IMR-90 (cell line): ENCODE results near the gene RAB43. TPM values are rescaled to one million over a fixed set of nuclear protein-coding genes. Genes with fewer than 3 reads are reported as not detected.

Source experiments
- ATAC-seq: fragments of 200-7000 bp; cut with Tn5 transposase; 2 replicates; pipeline ENCODE4 v1.9.1; 2020; ENCODE audit warnings: low read depth, mild to moderate bottlenecking, moderate library complexity
- BruUV-seq: library from RNA; stranded (reverse); fragments of 400-500 nt; replicated peaks from 2 replicates; lab custom pipeline; 2021; lab: Mats Ljungman, UMichigan
- CTCF ChIA-PET: fragments of 300-600 bp; formaldehyde crosslinking; extraction: SDS; loops from one replicate; lab custom pipeline; 2021; ENCODE audit warnings: antibody characterized with exemption; lab: Yijun Ruan, JAX
- POLR2A ChIA-PET: fragments of 300-600 bp; sonication (Branson Sonifier 250); formaldehyde crosslinking; loops from one replicate; lab custom pipeline; 2022; ENCODE audit warnings: antibody characterized with exemption; ENCODE audit not compliant: unreplicated experiment; lab: Charles Lee
- DNase-seq: peaks from one replicate; pipeline ENCODE4 v3.0.0; 2013
- H2AFZ ChIP-seq: replicated peaks from 2 replicates; pipeline ENCODE3; 2013; ENCODE audit warnings: low read length, mild to moderate bottlenecking; ENCODE audit not compliant: poor library complexity
- H2AK5ac ChIP-seq: 2 replicates; pipeline ENCODE4 v1.6.1; 2013; ENCODE audit warnings: low read depth, low read length, inconsistent platforms
- H2AK9ac ChIP-seq: replicated peaks from 2 replicates; pipeline ENCODE3; 2013; ENCODE audit warnings: mild to moderate bottlenecking, low read depth, low read length, moderate library complexity; ENCODE audit not compliant: poor library complexity
- H2BK120ac ChIP-seq: 2 replicates; pipeline ENCODE4 v1.6.1; 2013; ENCODE audit warnings: low read depth, low read length, inconsistent platforms
- H2BK15ac ChIP-seq: 3 replicates; pipeline ENCODE4 v1.6.1; 2013; ENCODE audit warnings: low read depth, low read length, inconsistent platforms
- H2BK20ac ChIP-seq: 2 replicates; pipeline ENCODE4 v1.6.1; 2013; ENCODE audit warnings: low read depth, mild to moderate bottlenecking, inconsistent platforms, low read length, moderate library complexity
- H2BK5ac ChIP-seq: 2 replicates; pipeline ENCODE4 v1.6.1; 2013; ENCODE audit warnings: mild to moderate bottlenecking, low read depth, low read length, inconsistent platforms; ENCODE audit not compliant: poor library complexity, severe bottlenecking
- H3K14ac ChIP-seq: replicated peaks from 2 replicates; pipeline ENCODE4 v1.6.1; 2013; ENCODE audit warnings: low read depth, low read length, inconsistent platforms
- H3K18ac ChIP-seq: 2 replicates; pipeline ENCODE4 v1.6.1; 2013; ENCODE audit warnings: low read depth, low read length, control low read depth
- H3K23ac ChIP-seq: 2 replicates; pipeline ENCODE4 v1.6.1; 2013; ENCODE audit warnings: low read depth, low read length, inconsistent platforms
- H3K27ac ChIP-seq: 2 replicates; pipeline ENCODE4 v1.5.1; 2013; ENCODE audit warnings: mild to moderate bottlenecking, control low read depth, low read length; ENCODE audit not compliant: insufficient read depth
- H3K27me3 ChIP-seq: 2 replicates; pipeline ENCODE4 v1.6.1; 2013; ENCODE audit warnings: low read length; ENCODE audit not compliant: control insufficient read depth, insufficient read depth
- H3K36me3 ChIP-seq: 2 replicates; pipeline ENCODE4 v1.6.1; 2013; ENCODE audit warnings: low read length, mixed read lengths; ENCODE audit not compliant: control insufficient read depth, insufficient read depth
- H3K4ac ChIP-seq: 2 replicates; pipeline ENCODE4 v1.6.1; 2013; ENCODE audit warnings: low read depth, low read length, inconsistent platforms
- H3K4me1 ChIP-seq: 2 replicates; pipeline ENCODE4 v1.6.1; 2013; ENCODE audit warnings: low read length, mixed read lengths; ENCODE audit not compliant: control insufficient read depth, insufficient read depth
- H3K4me2 ChIP-seq: 2 replicates; pipeline ENCODE4 v1.6.1; 2013; ENCODE audit warnings: low read depth, mild to moderate bottlenecking, control low read depth, low read length, moderate library complexity
- H3K4me3 ChIP-seq: 2 replicates; pipeline ENCODE4 v1.5.1; 2013; ENCODE audit warnings: low read depth, mild to moderate bottlenecking, control low read depth, low read length, moderate library complexity; ENCODE audit not compliant: insufficient read depth
- H3K56ac ChIP-seq: 2 replicates; pipeline ENCODE4 v1.6.1; 2013; ENCODE audit warnings: low read length, inconsistent platforms; ENCODE audit not compliant: insufficient read depth; ENCODE audit errors: extremely low read depth
- H3K79me1 ChIP-seq, 2 experiments: 2 replicates each; pipeline ENCODE4 v1.6.1; 2013; ENCODE audit warnings: low read length in 2 of 2, inconsistent platforms in 1 of 2, low read depth in 1 of 2
- H3K9ac ChIP-seq: 2 replicates; pipeline ENCODE4 v1.6.1; 2013; ENCODE audit warnings: low read depth, low read length, control low read depth
- H3K9me1 ChIP-seq: 2 replicates; pipeline ENCODE4 v1.6.1; 2013; ENCODE audit warnings: low read length, inconsistent platforms; ENCODE audit not compliant: insufficient read depth
- H3K9me3 ChIP-seq: 2 replicates; pipeline ENCODE4 v1.6.1; 2013; ENCODE audit warnings: low read length; ENCODE audit not compliant: control insufficient read depth, insufficient read depth
- H4K20me1 ChIP-seq: 2 replicates; pipeline ENCODE4 v1.6.1; 2013; ENCODE audit warnings: low read length, inconsistent platforms; ENCODE audit not compliant: insufficient read depth
- H4K5ac ChIP-seq: 2 replicates; pipeline ENCODE4 v1.6.1; 2013; ENCODE audit warnings: mild to moderate bottlenecking, low read depth, low read length, control low read depth
- H4K8ac ChIP-seq, 2 experiments: 2 replicates each; pipeline ENCODE4 v1.6.1; 2013; ENCODE audit warnings: low read depth in 2 of 2, low read length in 2 of 2, control low read depth in 1 of 2, inconsistent platforms in 1 of 2
- H4K91ac ChIP-seq: 2 replicates; pipeline ENCODE4 v1.6.1; 2013; ENCODE audit warnings: low read depth, low read length, inconsistent platforms; ENCODE audit not compliant: insufficient read depth
- BHLHE40 ChIP-seq: fragments of 150-350 bp; IDR thresholded peaks from 2 replicates; pipeline ENCODE4 v1.6.1; 2016; ENCODE audit warnings: mild to moderate bottlenecking, low read depth, low read length
- CEBPB ChIP-seq: IDR thresholded peaks from 2 replicates; pipeline ENCODE4 v1.6.1; 2012; ENCODE audit warnings: low read depth, low read length, improper control_type of control experiment
- CHD1 ChIP-seq: IDR thresholded peaks from 2 replicates; pipeline ENCODE4 v1.6.1; 2012; ENCODE audit warnings: low read depth, low read length, improper control_type of control experiment
- FOS ChIP-seq: fragments of 150-350 bp; IDR thresholded peaks from 2 replicates; pipeline ENCODE4 v1.6.1; 2016; ENCODE audit warnings: low read depth, low read length
- MAFK ChIP-seq: IDR thresholded peaks from 2 replicates; pipeline ENCODE4 v1.6.1; 2012; ENCODE audit warnings: low read depth, low read length, improper control_type of control experiment
- MAZ ChIP-seq: IDR thresholded peaks from 2 replicates; pipeline ENCODE4 v1.6.1; 2012; ENCODE audit warnings: low read depth, mild to moderate bottlenecking, low read length, improper control_type of control experiment, moderate library complexity, borderline replicate concordance
- MXI1 ChIP-seq: IDR thresholded peaks from 2 replicates; pipeline ENCODE4 v1.6.1; 2012; ENCODE audit warnings: low read depth, mild to moderate bottlenecking, low read length, moderate library complexity, borderline replicate concordance
- NFE2L2 ChIP-seq: fragments of 150-350 bp; IDR thresholded peaks from 2 replicates; pipeline ENCODE4 v1.6.1; 2016; ENCODE audit warnings: low read depth, mild to moderate bottlenecking, low read length
- POLR2A ChIP-seq: IDR thresholded peaks from 2 replicates; pipeline ENCODE4 v1.6.1; 2012; ENCODE audit warnings: mild to moderate bottlenecking, low read depth, low read length
- RCOR1 ChIP-seq: IDR thresholded peaks from 2 replicates; pipeline ENCODE4 v1.6.1; 2012; ENCODE audit warnings: mild to moderate bottlenecking, low read length, improper control_type of control experiment; ENCODE audit not compliant: insufficient replicate concordance
- RFX5 ChIP-seq: IDR thresholded peaks from 2 replicates; pipeline ENCODE4 v1.8.0; 2012; ENCODE audit warnings: low read depth, mild to moderate bottlenecking, low read length, moderate library complexity
- SMC3 ChIP-seq: fragments of 150-350 bp; IDR thresholded peaks from 2 replicates; pipeline ENCODE4 v1.6.1; 2016; ENCODE audit warnings: low read depth, mild to moderate bottlenecking, antibody characterized with exemption, low read length, moderate library complexity
- USF2 ChIP-seq: fragments of 150-350 bp; IDR thresholded peaks from 2 replicates; pipeline ENCODE4 v1.6.1; 2017; ENCODE audit warnings: mild to moderate bottlenecking, antibody characterized with exemption, low read length, low read depth
- WGBS, 2 experiments: methylation state at CpG; one replicate each; pipeline versions ENCODE4 v1.1.5 to v1.1.7; 2013; ENCODE audit warnings: missing lambda C conversion rate in 2 of 2; ENCODE audit not compliant: insufficient read length in 1 of 2; ENCODE audit errors: extremely low coverage in 2 of 2; 5-methylcytosine and 5-hydroxymethylcytosine counted together
- dilution Hi-C: fragments of 300-500 bp; cut with HindIII; formaldehyde crosslinking; loops from one replicate; pipeline ENCODE4 v1.14.3; 2018; ENCODE audit warnings: low sequenced_read_pairs; ENCODE audit not compliant: unreplicated experiment
- in situ Hi-C: fragments of 300-500 bp; cut with MboI; formaldehyde crosslinking; loops from 3 replicates; pipeline ENCODE4 v1.14.3; 2019; ENCODE audit warnings: low sequenced_read_pairs, inconsistent platforms, mixed read lengths
- intact Hi-C: fragments of 100-400 bp; cut with micrococcal nuclease; formaldehyde crosslinking; loops from 2 replicates; pipeline ENCODE4 v1.10.0; 2022
- polyA plus RNA-seq, 3 experiments: library from polyadenylated mRNA; depleted of rRNA; stranded (reverse); fragments of >200 nt; gene quantifications; 2 replicates each; pipeline ENCODE4 v1.2.3, GENCODE V29; 2012; ENCODE audit warnings: low replicate concordance in 1 of 3
- total RNA-seq: library from RNA; depleted of rRNA; stranded (reverse); fragments of >200 nt; gene quantifications from 2 replicates; pipeline ENCODE4 v1.2.3, GENCODE V29; 2012

RAB43 gene
- total and polyA plus RNA-seq, 2 of the 4 experiments (the other 2 are of a cell fraction), result 9.9 to 14.0 TPM

GRCh38 chr3:129046732-129047552, 74.7 kb downstream of the RAB43 start (continued):
- no peak for TF ChIP-seq POLR2A

- H2AFZ ChIP-seq, result peak overlapping the region; percentile 67
- TF ChIP-seq RFX5 (no peak), CEBPB (no peak), MAZ (no peak), MAFK (no peak), SMC3 (no peak), POLR2A (no peak), MXI1 (no peak), USF2 (no peak), CHD1 (no peak), RCOR1 (no peak), FOS (no peak), BHLHE40 (no peak), NFE2L2 (no peak)
Measured at GRCh38 chr3:129046037-129046731, 75.4 kb downstream of the RAB43 start.

More at GRCh38 chr3:129046037-129046731, 75.4 kb downstream of the RAB43 start:
- DNase-seq, result no peak
- H3K18ac ChIP-seq, result no peak overlapping the region
- no peaks in the 10 kb centered on the region for H3K4me1 ChIP-seq
- dilution Hi-C loops (no loop called here), intact Hi-C loops (no loop called here), in situ Hi-C loops (no loop called here)
- H2BK5ac ChIP-seq, result no peak overlapping the region
- H2BK20ac ChIP-seq, result no peak overlapping the region
- H3K9me3 ChIP-seq, result peaks cover 20% of the 10 kb centered on the region
- H4K5ac ChIP-seq, result no peak overlapping the region
- H4K91ac ChIP-seq, result no peak overlapping the region
- H3K4me3 ChIP-seq, result no peak overlapping the region
- H3K27me3 ChIP-seq, result peaks cover 36% of the 10 kb centered on the region
- H2BK120ac ChIP-seq, result no peak overlapping the region
- ChIA-PET CTCF (interaction anchor here (0.9 kb wide), 1 partner anchor 19 kb away, joined by 3 read pairs; no protein-coding TSS in a partner anchor), POLR2A (no interaction called here)
- H3K56ac ChIP-seq, result no peak overlapping the region
- no peak overlapping the region for H3K4me2 ChIP-seq
- no peak overlapping the region for H2AK5ac ChIP-seq
- H3K4ac ChIP-seq, result no peak overlapping the region
- H4K8ac ChIP-seq, result no peak overlapping the region
- no peak overlapping the region for H2BK15ac ChIP-seq
- 30% methylated on average over 42 of the region's 67 CpGs; no CpG with 5 or more reads in 1 of the 2 experiments for WGBS, 2 experiments
- H3K36me3 ChIP-seq, result no peaks in the 10 kb centered on the region
- H3K9ac ChIP-seq, result no peak overlapping the region
- H3K27ac ChIP-seq, result no peak overlapping the region
- no peak overlapping the region for H2AK9ac ChIP-seq
- no peaks in the 10 kb centered on the region for H3K79me1 ChIP-seq
- no TSS peak for BruUV-seq
- ATAC-seq, result no peak
- H3K9me1 ChIP-seq, result no peaks in the 10 kb centered on the region
- no peak overlapping the region for H3K14ac ChIP-seq
- no peak overlapping the region for H3K23ac ChIP-seq
- no peaks in the 10 kb centered on the region for H4K20me1 ChIP-seq
